ENCODE results near the gene MFRP. TPM values are rescaled to one million over a fixed set of nuclear protein-coding genes. Genes with fewer than 3 reads are reported as not detected.

The MFRP gene
- total and polyA plus RNA-seq, 10 donors: 0.02 to 0.16 (median 0.03) TPM; not detected in 6

GRCh38 chr11:119377112-119377901 is 30.8 kb upstream of the MFRP start:
- no peak for DNase-seq
- Histone ChIP-seq H3K4me1 (peaks cover 0 to 53% (median 25%) of the 10 kb centered on the region in 6 donors), H3K27me3 (replicated peaks in 1 of 7) (peaks cover 0 to 38% (median 0%) of the 10 kb centered on the region in 7 donors), H3K9me3 (no peaks in the 10 kb centered on the region), H3K36me3 (no peaks in the 10 kb centered on the region), H3K27ac (no peak overlapping the region), H3K4me3 (no peak overlapping the region)
- intact Hi-C loops (cut with DNase I; ENCODE audit: low total_unique reads): no loop called here
- no peak for TF ChIP-seq CTCF (IDR thresholded peaks at IDR 0.05 in 8 of 11, conservative IDR thresholded peaks at IDR 0.05 in 3 of 11)
- TF ChIP-seq POLR2AphosphoS5 (IDR thresholded peaks at IDR 0.05): no peak
- 46 to 73% (median 64%) methylated on average over 7 to 12 of the region's 12 CpGs for WGBS, 5 donors

GRCh38 chr11:119376197-119376847 is 29.8 kb upstream of the MFRP start:
- DNase-seq: no peak
- H3K27ac ChIP-seq: peak overlapping the region in 4 of 8 donors; percentile 14 to 54 (median 30)
- H3K9me3 ChIP-seq: no peaks in the 10 kb centered on the region
- TF ChIP-seq POLR2AphosphoS5 (IDR thresholded peaks at IDR 0.05) (no peak), POLR2A (IDR thresholded peaks at IDR 0.05) (no peak), CTCF (IDR thresholded peaks at IDR 0.05 in 8 of 11, conservative IDR thresholded peaks at IDR 0.05 in 3 of 11) (no peak)
- H3K36me3 ChIP-seq: no peaks in the 10 kb centered on the region
- H3K4me3 ChIP-seq: no peak overlapping the region
- H3K27me3 ChIP-seq (replicated peaks in 1 of 7): peaks cover 0 to 37% (median 0%) of the 10 kb centered on the region in 7 donors
- intact Hi-C loops (cut with DNase I; ENCODE audit: low total_unique reads): no loop called here
- peaks cover 0 to 48% (median 16%) of the 10 kb centered on the region in 6 donors for H3K4me1 ChIP-seq
- WGBS, 5 donors: 84 to 89% (median 86%) methylated on average over 4 to 11 of the region's 11 CpGs

- TF ChIP-seq POLR2AphosphoS5 (IDR thresholded peaks at IDR 0.05): peak in 2 of 3 donors; percentile 60 to 67
- no peak for TF ChIP-seq CTCF (IDR thresholded peaks at IDR 0.05 in 8 of 11, conservative IDR thresholded peaks at IDR 0.05 in 3 of 11)
- intact Hi-C loops (cut with DNase I; ENCODE audit: low total_unique reads): no loop called here
- 63 to 77% (median 69%) methylated on average over 13 to 14 of the region's 14 CpGs for WGBS, 5 donors
Observed at GRCh38 chr11:119375337-119376196, 29.1 kb upstream of the MFRP start.

More at GRCh38 chr11:119375337-119376196, 29.1 kb upstream of the MFRP start:
- H3K4me1 ChIP-seq: peaks cover 0 to 45% (median 10%) of the 10 kb centered on the region in 6 donors
- no peaks in the 10 kb centered on the region for H3K9me3 ChIP-seq
- peaks cover 0 to 37% (median 0%) of the 10 kb centered on the region in 7 donors for H3K27me3 ChIP-seq (replicated peaks in 1 of 7)
- no peaks in the 10 kb centered on the region for H3K36me3 ChIP-seq
- peak overlapping the region in 5 of 8 donors; percentile 19 to 54 (median 28) for H3K27ac ChIP-seq
- H3K4me3 ChIP-seq: no peak overlapping the region
- DNase-seq: no peak
